HG03066 (cell line): ENCODE data around the gene LGALSL.

ENCODE experiments used
- ATAC-seq: cut with Tn5 transposase; IDR thresholded peaks from one replicate; pipeline ENCODE4 v1.9.1; 2021; ENCODE audit warnings: low read depth; ENCODE audit not compliant: unreplicated experiment

Gene LGALSL

GRCh38 chr2:64470071-64470470, 16.1 kb downstream of the LGALSL start:
- ATAC-seq, result no peak

DNA sequence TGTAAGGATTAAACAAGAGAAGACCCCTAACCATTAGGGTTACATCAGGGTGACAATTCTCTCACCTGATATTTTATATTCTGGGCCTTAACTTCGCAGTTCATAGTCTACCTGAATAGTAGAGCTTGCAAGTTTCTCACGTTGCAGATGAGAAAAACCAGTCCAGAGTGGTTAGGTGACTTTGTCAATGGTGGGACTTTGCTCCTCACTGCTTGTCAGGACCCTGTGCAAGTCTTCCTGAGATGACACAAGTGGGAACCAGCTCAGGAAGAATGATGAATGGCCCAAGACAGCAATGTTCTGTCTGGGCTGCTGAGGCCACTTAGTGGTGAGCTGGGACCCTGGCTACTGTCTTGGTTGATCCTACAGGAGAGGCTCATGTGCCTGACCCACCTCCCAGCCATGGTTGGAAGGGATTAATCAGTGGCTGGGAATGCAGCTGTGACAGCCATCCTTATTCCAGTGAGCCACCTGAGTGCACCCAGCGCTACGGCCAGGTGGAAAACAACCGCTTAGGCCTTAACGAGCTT, 16.9 kb downstream of the LGALSL start:
- ATAC-seq, result no peak

- ATAC-seq, result no peak
Measured at GRCh38 chr2:64471600-64471999, 17.6 kb downstream of the LGALSL start.

DNA sequence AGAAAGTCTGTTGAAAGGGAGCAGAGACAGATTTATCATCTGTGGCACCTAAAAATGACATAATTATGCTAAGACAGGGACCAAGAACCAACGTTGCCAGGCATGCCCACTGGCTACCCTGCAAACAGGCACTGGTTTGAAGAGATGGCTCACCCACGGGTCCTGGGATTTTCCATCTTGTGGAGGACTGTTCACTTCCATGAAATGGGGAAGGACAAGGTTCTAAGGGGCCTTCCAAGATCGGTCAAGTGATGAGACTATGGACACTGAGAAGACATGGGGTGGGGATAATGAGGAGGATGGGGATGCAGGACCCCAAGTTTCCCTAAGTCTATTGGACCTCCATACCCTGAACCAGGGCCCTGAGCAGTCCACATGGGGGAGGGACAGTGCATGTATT, 18.9 kb downstream of the LGALSL start:
- no peak for ATAC-seq

DNA sequence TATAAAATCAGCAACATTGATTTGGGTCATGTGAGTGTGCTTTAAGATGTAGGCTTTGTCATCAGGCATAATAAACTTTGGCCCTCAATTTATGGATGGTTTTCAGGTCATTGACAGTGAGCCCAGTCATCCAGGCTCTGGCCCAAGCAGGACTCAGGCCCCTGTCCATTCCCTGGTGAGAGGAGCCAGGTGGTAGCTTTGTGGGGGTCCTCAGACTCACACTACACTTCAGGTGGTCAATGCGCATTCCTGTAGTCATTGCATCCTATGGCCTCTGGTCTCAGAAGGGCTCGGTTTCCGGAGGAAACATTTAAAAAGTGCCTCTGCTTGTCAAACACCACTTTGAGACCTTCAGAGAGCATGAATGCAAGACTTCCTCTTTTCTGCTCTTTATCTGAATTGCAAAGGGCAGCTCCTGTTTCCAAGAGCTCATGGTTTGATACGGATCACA, 20.2 kb downstream of the LGALSL start:
- peak; percentile 56 for ATAC-seq

DNA sequence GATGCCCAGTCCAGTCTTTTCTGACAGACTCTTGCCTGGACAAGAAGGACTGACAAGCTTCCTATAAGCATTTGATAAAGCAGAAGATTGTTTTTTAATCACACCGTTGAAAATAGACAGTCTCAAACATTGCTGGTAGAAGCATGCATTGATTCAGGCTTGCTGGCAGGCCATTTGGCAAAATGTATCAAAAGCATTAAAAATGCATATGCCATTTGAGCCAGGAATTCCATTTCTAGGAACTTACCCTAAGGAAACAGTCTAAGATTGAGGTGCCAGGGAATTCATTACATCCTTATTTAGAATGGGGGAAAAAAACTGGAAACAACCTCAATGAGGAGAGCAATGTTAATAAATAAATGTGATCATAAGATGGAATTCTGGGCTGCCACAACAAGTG, 20.7 kb downstream of the LGALSL start:
- ATAC-seq, result no peak

DNA sequence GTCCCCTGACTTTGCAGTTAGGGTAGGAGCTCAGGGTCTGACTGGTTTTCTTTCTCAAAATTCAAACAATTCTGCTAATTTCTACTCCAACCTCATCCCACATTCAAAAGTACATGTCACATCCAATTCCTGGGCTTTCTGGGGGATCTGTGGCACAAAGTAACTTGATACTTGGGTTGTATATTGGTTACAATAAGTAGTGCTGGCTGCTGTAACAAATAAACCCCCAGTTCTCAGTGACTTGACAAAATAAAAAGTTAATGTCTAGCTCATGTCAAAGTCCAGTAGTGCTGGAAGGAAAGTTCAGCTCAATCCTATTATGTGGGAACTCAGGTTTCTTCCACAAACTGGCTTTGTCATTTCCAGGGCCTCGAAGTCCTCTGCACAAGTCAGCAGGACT, 23.1 kb downstream of the LGALSL start:
- no peak for ATAC-seq

DNA sequence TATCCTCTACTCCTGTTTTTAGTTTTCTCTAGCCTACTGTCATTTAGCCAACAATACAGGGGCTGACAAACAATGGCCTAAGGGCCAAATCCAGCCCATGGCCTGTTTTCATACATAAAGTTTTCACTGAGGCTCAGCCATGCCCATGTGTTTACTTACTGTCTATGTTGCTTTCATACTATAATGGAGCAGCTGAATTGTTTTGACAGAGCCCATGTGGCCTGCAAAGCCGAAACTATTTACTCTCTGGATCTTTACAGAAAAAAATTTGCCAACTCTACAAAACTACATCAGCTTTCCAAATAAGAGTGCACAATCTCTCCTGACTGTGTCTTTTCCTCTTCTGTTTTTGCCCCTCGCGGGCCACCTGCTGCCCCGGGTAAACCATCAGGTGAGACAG, 24.0 kb downstream of the LGALSL start:
- no peak for ATAC-seq

- ATAC-seq, result no peak
Measured at GRCh38 chr2:64478502-64479230, 24.7 kb downstream of the LGALSL start.

- no peak for ATAC-seq
Measured at GRCh38 chr2:64479259-64480117, 25.5 kb downstream of the LGALSL start.

DNA sequence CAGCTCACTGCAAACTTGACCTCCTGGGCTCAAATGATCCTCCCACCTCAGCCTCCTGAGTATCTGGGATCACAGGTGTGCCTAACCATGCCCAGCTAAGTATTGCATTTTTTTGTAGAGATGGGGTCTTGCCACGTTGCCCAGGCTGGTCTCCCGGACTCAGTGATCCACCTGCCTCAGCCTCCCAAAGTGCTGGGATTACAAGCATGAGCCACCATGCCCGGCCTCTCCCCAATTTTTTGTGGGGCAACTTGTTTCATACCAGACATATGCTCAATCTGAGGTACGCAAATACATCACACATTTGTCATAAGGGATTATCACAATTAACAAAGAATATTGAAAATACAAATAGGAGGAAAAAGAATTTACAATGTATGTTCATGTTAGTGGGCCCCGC, 27.7 kb downstream of the LGALSL start:
- no peak for ATAC-seq

DNA sequence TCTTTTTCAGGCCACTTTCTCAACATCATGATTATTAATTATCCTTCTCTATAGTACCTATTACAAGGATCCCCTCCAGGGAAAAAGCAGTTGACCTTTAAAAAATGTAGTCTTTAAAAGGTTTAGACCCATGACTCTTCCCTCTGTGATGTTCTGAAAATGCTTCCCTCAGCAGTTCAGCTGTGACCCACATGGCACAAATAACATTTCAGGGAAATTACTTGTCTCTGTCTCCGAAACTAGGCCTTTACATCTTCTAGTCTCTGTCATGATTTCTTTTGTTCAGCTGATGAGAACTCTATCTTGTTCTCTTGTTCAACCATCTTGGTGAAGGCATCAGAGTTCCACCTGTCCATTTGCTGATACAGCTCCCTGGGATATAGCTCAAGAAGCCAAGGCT, 28.3 kb downstream of the LGALSL start:
- no peak for ATAC-seq

GRCh38 chr2:64482765-64483504, 29.0 kb downstream of the LGALSL start:
- no peak for ATAC-seq

GRCh38 chr2:64485331-64485730, 31.4 kb downstream of the LGALSL start:
- ATAC-seq, result no peak

DNA sequence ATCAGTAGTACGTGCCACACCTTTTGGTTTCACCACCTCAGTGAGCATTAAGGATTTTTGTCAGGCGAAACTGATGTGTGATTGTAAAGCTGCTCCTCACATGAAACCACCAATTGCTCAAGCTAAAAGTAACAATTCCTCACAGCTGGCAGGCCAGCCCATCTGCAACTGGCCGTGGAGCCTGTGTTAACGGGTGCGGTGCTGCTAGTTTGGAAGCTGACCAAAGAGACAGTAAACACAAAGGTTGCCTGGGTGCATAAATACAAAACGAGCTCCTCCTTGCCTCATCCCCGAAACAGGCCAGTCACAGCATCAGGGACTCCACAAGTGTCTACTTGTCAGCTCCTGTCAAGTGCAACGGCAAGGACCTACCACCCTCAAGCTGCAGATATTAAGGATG, 32.0 kb downstream of the LGALSL start:
- ATAC-seq, result no peak

GRCh38 chr2:64487256-64488049, 33.5 kb downstream of the LGALSL start:
- ATAC-seq, result no peak

GRCh38 chr2:64488050-64488974, 34.4 kb downstream of the LGALSL start:
- no peak for ATAC-seq

DNA sequence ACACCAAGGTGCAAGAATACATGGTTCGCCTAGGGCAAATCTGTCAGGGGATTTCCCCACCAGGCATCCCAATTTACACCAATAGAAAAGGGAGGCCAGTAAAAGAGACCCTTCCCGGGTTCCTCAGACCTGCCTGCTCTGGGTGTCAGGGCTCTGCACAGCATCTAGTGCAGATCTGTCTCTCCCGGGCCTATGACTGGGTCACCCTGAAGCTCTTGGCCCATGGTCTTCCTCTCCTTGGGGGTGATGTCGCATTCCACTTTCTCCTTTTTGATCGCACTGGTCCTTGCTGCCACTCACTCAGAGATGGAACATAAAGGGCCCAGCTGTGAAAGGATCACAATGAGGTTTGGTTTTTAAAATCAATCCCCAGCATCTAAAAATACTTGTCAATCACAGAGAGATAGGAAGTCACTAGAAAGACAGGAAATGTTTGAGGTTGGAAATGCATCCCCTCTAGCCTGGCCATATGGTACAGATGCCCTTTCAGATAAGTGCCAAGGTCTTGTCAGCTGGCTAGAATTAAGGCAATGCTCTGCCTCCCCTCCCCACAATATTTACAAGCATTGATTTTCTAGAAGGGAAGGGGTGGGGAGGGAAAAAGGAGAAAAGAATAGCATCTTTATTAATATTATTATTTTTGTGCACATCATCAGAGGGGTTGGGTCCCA, 35.3 kb downstream of the LGALSL start:
- no peak for ATAC-seq

- ATAC-seq, result no peak
Measured at GRCh38 chr2:64491426-64491825, 37.5 kb downstream of the LGALSL start.
